Measurements from ENCODE around the gene MBD2. TPM values are rescaled to one million over a fixed set of nuclear protein-coding genes. Genes with fewer than 3 reads are reported as not detected.
A peak's percentile ranks its signal among the peaks of the same experiment; 100 is the strongest.

MBD2 gene, protein sequence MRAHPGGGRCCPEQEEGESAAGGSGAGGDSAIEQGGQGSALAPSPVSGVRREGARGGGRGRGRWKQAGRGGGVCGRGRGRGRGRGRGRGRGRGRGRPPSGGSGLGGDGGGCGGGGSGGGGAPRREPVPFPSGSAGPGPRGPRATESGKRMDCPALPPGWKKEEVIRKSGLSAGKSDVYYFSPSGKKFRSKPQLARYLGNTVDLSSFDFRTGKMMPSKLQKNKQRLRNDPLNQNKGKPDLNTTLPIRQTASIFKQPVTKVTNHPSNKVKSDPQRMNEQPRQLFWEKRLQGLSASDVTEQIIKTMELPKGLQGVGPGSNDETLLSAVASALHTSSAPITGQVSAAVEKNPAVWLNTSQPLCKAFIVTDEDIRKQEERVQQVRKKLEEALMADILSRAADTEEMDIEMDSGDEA
- polyA plus RNA-seq = 45.4 to 212 TPM (median 80.1 TPM) in 3 replicates
- 220 TPM for polyA plus RNA-seq (2011; ENCODE audit: low read depth)
- 46.4 and 76.9 TPM in 2 replicates for polyA plus RNA-seq (2011; cell fraction: cytosol; rRNA removed)
- polyA plus RNA-seq (2011; cell fraction: nucleus; rRNA removed) = 42.6 and 55.9 TPM in 2 replicates
- polyA plus RNA-seq (2012; ENCODE audit: low replicate concordance) = 37.7 and 50.0 TPM in 2 replicates
- polyA minus RNA-seq = 18.3 to 65.2 TPM (median 48.8 TPM) in 3 replicates
- 155 TPM for polyA minus RNA-seq (2011; cell fraction: cytosol; rRNA and poly(A)+ RNA removed)
- polyA minus RNA-seq (2011; cell fraction: nucleus; rRNA and poly(A)+ RNA removed) = 16.7 and 22.9 TPM in 2 replicates

DNA sequence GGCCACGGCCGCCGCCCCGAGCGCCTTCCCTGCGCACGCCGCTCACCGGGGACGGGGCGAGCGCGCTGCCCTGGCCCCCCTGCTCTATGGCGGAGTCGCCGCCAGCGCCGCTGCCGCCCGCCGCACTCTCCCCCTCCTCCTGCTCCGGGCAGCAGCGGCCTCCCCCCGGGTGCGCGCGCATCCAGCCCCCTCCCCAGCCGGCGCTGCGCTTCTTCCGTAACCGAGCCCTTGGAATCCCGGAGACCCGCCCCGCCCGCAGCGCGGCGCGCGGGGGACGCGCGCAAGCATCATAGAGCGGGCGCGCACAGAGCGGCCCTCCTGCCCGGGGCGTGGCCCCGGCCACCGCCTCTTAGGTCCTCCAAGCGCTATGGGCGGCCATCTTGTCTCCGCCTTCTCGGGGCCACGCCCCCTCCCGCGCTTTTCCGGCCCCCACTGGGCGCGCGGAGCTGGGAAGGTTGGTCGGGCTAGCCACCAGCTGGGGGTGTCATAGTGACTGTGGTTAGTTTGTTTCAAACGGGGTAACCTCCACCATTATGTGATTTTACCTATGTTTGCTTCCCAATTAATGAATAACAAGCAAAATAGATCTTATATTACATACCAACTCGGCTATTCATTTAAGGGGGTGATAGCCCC lies at the start of gene MBD2:
Gene MBD2 (minus strand): TSS at position 291 of the 636 bp plus-strand sequence. CDS start 110 bp downstream, at position 181.
- Histone ChIP-seq H3K9me3 (ENCODE audit: control insufficient read depth, low read depth, low read length) (no peaks in the 10 kb centered on the region), H3K9ac (ENCODE audit: control insufficient read depth, extremely low read depth, insufficient read depth, low read length) (peak within 1 kb of the TSS; percentile 85), H3K27me3 (ENCODE audit: control insufficient read depth, extremely low read depth, insufficient read depth, low read length) (no peaks in the 10 kb centered on the region), H3K9me1 (ENCODE audit: control insufficient read depth, extremely low read depth, insufficient read depth, low read length) (no peaks in the 10 kb centered on the region), H3K27ac (ENCODE audit: control insufficient read depth, insufficient read depth, low read length) (peak within 1 kb of the TSS; percentile 96), H3K36me3 (ENCODE audit: control insufficient read depth in 2 of 2, extremely low read depth in 1 of 2, insufficient read depth in 2 of 2, low read length in 2 of 2) (no peaks in the 10 kb centered on the region), H3K4me1 (ENCODE audit: control insufficient read depth, extremely low read depth, insufficient read depth, low read length) (peaks cover 27% of the 10 kb centered on the region), H4K20me1 (ENCODE audit: control insufficient read depth, extremely low read depth, insufficient read depth, low read length) (peaks cover 16% of the 10 kb centered on the region), H3K4me2 (ENCODE audit: control insufficient read depth, extremely low read depth, insufficient read depth, low read depth, low read length) (peak within 1 kb of the TSS; percentile 92), H3K79me2 (ENCODE audit: control insufficient read depth, insufficient read depth, low read length) (peaks cover 44% of the 10 kb centered on the region), H2AFZ (ENCODE audit: control insufficient read depth, low read length) (peak within 1 kb of the TSS; percentile 64), H3K4me3 (ENCODE audit: control insufficient read depth in 2 of 3, extremely low read depth in 1 of 3, insufficient read depth in 2 of 3, low read depth in 1 of 3, low read length in 3 of 3) (peak within 1 kb of the TSS; percentile 71 to 84 (median 78))
- FAIRE-seq (peak; percentile 79), DNase-seq (ENCODE audit: low read depth, low spot score) (peak; percentile 60)
- TF ChIP-seq, protein P1, sequence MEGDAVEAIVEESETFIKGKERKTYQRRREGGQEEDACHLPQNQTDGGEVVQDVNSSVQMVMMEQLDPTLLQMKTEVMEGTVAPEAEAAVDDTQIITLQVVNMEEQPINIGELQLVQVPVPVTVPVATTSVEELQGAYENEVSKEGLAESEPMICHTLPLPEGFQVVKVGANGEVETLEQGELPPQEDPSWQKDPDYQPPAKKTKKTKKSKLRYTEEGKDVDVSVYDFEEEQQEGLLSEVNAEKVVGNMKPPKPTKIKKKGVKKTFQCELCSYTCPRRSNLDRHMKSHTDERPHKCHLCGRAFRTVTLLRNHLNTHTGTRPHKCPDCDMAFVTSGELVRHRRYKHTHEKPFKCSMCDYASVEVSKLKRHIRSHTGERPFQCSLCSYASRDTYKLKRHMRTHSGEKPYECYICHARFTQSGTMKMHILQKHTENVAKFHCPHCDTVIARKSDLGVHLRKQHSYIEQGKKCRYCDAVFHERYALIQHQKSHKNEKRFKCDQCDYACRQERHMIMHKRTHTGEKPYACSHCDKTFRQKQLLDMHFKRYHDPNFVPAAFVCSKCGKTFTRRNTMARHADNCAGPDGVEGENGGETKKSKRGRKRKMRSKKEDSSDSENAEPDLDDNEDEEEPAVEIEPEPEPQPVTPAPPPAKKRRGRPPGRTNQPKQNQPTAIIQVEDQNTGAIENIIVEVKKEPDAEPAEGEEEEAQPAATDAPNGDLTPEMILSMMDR (optimal IDR thresholded peaks at IDR 0.05 in 1 of 3, IDR thresholded peaks at IDR 0.05 in 1 of 3, conservative IDR thresholded peaks at IDR 0.05 in 1 of 3; ENCODE audit: extremely low read depth in 1 of 3, insufficient read depth in 2 of 3, low read length in 3 of 3) = peak in 2 of 3 experiments; percentile 16 to 50
- no peak for TF ChIP-seq EZH2 (IDR thresholded peaks at IDR 0.05; ENCODE audit: low read length)
- dilution Hi-C loops (cut with MboI; ENCODE audit: extremely low pct_ligation_motif_present, low sequenced_read_pairs) = no loop called here

DNA sequence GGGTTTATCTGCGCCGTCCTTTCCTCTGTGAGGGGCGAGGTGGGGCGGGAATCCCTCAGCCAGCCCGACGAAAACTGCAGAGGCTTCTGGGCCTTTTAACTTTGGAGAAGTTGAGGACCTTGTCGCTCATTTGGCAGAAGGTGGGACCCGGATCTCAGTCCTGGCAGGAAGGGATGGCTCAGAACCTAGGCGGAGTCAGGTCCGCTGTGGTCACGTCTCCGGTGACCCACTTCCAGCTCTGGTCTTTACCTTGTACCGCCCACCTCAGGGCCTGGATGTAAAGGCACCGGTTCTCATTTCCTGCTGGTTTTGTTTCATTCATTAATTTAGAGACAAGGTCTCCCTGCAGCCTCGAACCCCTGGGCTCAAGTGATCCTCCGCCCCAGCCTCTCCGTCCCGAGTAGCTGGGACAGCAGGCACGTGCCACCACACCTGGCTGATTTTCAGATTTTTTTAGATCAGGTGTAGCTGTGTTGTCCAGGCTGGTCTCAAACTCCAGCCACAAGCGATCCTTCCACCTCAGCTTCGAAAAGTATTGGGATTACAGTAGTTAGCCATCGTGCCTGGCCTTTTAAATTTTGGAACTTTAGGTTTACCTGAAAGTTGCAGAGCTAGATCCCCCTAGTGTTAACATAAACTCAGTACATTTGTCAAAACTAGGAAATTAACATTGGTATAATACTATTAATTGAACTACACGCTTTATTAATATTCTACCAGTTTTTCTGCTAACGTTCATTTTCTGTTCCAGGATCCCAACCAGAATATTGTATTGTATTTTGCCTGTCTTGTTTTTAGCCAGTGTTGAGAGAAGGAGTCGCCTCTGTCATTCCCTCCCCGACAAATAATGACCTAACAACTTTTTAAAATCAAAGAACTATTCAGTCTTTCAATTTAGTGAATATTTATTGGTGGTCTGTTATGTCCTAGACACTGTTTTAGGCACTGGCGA lies 45.7 kb upstream of the MBD2 start:
- H2AFZ ChIP-seq (ENCODE audit: control insufficient read depth, low read length) = peak overlapping the region; percentile 81
- H3K9ac ChIP-seq (ENCODE audit: control insufficient read depth, extremely low read depth, insufficient read depth, low read length) = peak overlapping the region; percentile 85
- H3K79me2 ChIP-seq (ENCODE audit: control insufficient read depth, insufficient read depth, low read length) = no peaks in the 10 kb centered on the region
- TF ChIP-seq EZH2 (IDR thresholded peaks at IDR 0.05; ENCODE audit: low read length) = no peak
- TF ChIP-seq, protein P1 (optimal IDR thresholded peaks at IDR 0.05 in 1 of 3, IDR thresholded peaks at IDR 0.05 in 1 of 3, conservative IDR thresholded peaks at IDR 0.05 in 1 of 3; ENCODE audit: extremely low read depth in 1 of 3, insufficient read depth in 2 of 3, low read length in 3 of 3) = peak; percentile 4 to 37 (median 33)
- H3K4me3 ChIP-seq (ENCODE audit: control insufficient read depth in 2 of 3, extremely low read depth in 1 of 3, insufficient read depth in 2 of 3, low read depth in 1 of 3, low read length in 3 of 3) = peak overlapping the region; percentile 64 to 70 (median 67)
- H3K27ac ChIP-seq (ENCODE audit: control insufficient read depth, insufficient read depth, low read length) = peak overlapping the region; percentile 89
- FAIRE-seq (peak; percentile 89), DNase-seq (ENCODE audit: low read depth, low spot score) (no peak)
- no peaks in the 10 kb centered on the region for H4K20me1 ChIP-seq (ENCODE audit: control insufficient read depth, extremely low read depth, insufficient read depth, low read length)
- H3K27me3 ChIP-seq (ENCODE audit: control insufficient read depth, extremely low read depth, insufficient read depth, low read length) = no peaks in the 10 kb centered on the region
- H3K9me3 ChIP-seq (ENCODE audit: control insufficient read depth, low read depth, low read length) = no peaks in the 10 kb centered on the region
- H3K9me1 ChIP-seq (ENCODE audit: control insufficient read depth, extremely low read depth, insufficient read depth, low read length) = no peaks in the 10 kb centered on the region
- dilution Hi-C loops (cut with MboI; ENCODE audit: extremely low pct_ligation_motif_present, low sequenced_read_pairs) = no loop called here
- peaks cover 5% of the 10 kb centered on the region for H3K4me1 ChIP-seq (ENCODE audit: control insufficient read depth, extremely low read depth, insufficient read depth, low read length)
- no peaks in the 10 kb centered on the region for H3K36me3 ChIP-seq (ENCODE audit: control insufficient read depth in 2 of 2, extremely low read depth in 1 of 2, insufficient read depth in 2 of 2, low read length in 2 of 2)
- H3K4me2 ChIP-seq (ENCODE audit: control insufficient read depth, extremely low read depth, insufficient read depth, low read depth, low read length) = peak overlapping the region; percentile 78

Measured in keratinocyte (primary cell).